AG04449 (cell line): ENCODE results near the gene B4GALNT4.
"Not testable (repeated sequence)": the region's sequence is repeated elsewhere in the genome, so short reads cannot be mapped to it uniquely, and the experiment has no call there.

Source experiments
- CTCF ChIA-PET: fragments of 350-600 bp; formaldehyde crosslinking; extraction: SDS; loops from one replicate; lab custom pipeline; 2021; ENCODE audit warnings: antibody characterized with exemption; lab: Yijun Ruan, JAX
- POLR2A ChIA-PET: fragments of 400-600, 350-600 bp; formaldehyde crosslinking; extraction: SDS; loops from one replicate; lab custom pipeline; 2020; ENCODE audit warnings: antibody characterized with exemption, inconsistent platforms; lab: Yijun Ruan, JAX
- DNase-seq: peaks from one replicate; pipeline ENCODE4 v3.0.0-alpha.2; 2010; ENCODE audit warnings: low read depth, low spot score
- H3K4me3 ChIP-seq: 2 replicates; pipeline ENCODE4 v1.5.1; 2011; ENCODE audit warnings: low read depth, mild to moderate bottlenecking, control low read depth, low read length
- TF ChIP-seq, protein P1 (sequence below): IDR thresholded peaks from one replicate; pipeline ENCODE4 v1.5.1; 2011; ENCODE audit warnings: mild to moderate bottlenecking, moderate library complexity, low read length, control low read depth, inconsistent platforms; ENCODE audit not compliant: insufficient read depth; ENCODE audit errors: missing control alignments

Gene B4GALNT4

DNA sequence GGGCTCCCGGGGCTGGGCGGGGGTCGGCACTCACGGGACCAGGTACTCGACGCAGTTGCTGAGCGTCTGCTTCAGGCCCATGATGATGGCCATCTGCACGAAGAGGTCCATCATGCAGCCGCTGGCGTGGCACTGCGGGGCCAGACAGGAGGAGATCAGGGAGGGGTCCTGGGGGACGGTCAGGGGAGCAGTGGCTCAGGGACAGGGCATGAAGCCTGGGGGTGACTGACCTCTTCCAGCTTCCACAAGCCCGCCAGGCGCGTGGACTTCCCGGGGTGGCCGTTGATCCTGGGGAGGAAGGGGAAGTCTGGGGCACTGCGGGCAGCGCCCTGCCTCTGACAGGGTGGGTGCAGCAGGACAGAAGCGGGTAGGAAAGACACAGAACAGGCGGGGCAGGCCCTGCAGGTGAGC, 51.6 kb downstream of the B4GALNT4 start:
- no peak for DNase-seq
- POLR2A ChIA-PET: no interaction called here
- CTCF ChIA-PET: no interaction called here
- TF ChIP-seq, protein P1, sequence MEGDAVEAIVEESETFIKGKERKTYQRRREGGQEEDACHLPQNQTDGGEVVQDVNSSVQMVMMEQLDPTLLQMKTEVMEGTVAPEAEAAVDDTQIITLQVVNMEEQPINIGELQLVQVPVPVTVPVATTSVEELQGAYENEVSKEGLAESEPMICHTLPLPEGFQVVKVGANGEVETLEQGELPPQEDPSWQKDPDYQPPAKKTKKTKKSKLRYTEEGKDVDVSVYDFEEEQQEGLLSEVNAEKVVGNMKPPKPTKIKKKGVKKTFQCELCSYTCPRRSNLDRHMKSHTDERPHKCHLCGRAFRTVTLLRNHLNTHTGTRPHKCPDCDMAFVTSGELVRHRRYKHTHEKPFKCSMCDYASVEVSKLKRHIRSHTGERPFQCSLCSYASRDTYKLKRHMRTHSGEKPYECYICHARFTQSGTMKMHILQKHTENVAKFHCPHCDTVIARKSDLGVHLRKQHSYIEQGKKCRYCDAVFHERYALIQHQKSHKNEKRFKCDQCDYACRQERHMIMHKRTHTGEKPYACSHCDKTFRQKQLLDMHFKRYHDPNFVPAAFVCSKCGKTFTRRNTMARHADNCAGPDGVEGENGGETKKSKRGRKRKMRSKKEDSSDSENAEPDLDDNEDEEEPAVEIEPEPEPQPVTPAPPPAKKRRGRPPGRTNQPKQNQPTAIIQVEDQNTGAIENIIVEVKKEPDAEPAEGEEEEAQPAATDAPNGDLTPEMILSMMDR: no peak
- H3K4me3 ChIP-seq: no peak overlapping the region

DNA sequence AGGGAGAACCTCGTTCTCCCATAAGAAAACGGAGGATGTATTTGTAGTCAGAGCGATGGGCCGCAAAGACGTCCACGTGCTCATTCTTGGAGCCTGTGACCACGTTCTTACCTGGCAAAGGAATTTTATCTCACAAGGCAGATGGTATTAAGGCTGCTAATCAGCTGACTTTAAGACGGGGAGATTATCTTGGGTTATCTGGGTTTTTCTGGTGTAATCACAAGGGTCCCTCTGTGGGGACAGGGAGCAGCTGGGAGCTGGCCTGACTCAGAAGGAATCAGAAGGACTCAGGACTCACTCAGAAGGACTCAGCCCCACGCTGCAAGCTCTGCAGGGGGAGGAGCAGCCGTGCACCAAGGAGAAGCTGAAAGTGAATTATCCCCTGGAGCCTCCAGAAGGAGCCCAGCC, 53.0 kb downstream of the B4GALNT4 start:
- TF ChIP-seq, protein P1: no peak
- no peak for DNase-seq
- POLR2A ChIA-PET: no interaction called here
- CTCF ChIA-PET: interaction anchor here (0.9 kb wide), 1 partner anchor 26 kb away, joined by 3 read pairs; no protein-coding TSS in a partner anchor
- no peak overlapping the region for H3K4me3 ChIP-seq

DNA sequence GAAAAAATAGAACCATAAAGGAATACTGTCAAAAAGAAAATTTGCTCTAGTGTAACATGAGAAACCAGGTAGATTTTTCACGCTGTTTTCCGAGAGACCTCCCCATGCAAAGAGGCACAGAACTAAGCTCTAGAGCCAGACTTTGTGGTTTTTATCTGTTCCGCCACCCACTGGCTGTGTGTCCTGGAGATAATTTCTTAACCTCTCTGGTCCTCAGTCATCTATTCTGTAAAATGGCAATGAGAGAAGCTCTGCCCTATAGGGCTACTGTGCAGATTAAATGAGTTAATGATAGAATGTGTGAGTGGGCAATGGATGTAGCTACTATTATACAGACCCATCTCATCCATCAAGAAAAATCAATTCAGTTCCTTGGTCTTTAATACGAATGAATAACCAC, 54.9 kb downstream of the B4GALNT4 start:
- DNase-seq: no peak
- H3K4me3 ChIP-seq: no peak overlapping the region
- POLR2A ChIA-PET: no interaction called here
- CTCF ChIA-PET: no interaction called here
- TF ChIP-seq, protein P1: no peak

DNA sequence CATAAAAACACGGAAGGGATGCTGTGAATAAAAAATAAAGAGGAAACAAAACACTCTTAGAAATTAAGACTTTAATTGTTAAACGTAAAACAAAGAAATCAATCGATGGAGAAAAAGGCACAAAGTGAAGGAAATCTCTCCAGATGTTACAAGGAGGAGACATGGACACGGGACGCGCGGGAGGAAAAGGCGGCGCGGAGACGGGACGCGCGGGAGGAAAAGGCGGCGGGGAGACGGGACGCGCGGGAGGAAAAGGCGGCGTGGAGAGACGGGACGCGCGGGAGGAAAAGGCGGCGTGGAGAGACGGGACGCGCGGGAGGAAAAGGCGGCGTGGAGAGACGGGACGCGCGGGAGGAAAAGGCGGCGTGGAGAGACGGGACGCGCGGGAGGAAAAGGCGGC, 55.5 kb downstream of the B4GALNT4 start:
- DNase-seq, POLR2A ChIA-PET, H3K4me3 ChIP-seq, CTCF ChIA-PET: not testable (repeated sequence)

DNA sequence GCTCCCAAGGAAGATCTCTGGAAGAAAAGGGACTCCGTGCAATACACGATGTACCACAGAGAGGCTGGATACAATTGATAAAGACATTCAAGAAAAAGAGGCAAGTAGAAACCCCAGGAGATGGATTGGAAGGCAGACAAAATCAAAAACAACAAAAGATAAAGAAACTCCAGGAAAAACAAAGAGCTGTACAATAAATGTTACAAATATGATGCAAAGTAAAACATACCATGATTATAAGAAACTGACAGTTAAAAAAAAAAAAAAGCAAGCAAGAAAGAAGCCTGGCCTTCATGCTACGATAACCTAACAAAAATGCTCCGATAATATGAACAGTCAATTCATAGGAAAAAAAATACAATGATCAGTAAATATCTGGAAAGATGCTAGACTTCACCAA, 56.0 kb downstream of the B4GALNT4 start:
- TF ChIP-seq, protein P1: no peak
- CTCF ChIA-PET: interaction anchor here (0.9 kb wide), 1 partner anchor 22 kb away, joined by 4 read pairs; no protein-coding TSS in a partner anchor
- no peak overlapping the region for H3K4me3 ChIP-seq
- DNase-seq: no peak
- POLR2A ChIA-PET: no interaction called here

DNA sequence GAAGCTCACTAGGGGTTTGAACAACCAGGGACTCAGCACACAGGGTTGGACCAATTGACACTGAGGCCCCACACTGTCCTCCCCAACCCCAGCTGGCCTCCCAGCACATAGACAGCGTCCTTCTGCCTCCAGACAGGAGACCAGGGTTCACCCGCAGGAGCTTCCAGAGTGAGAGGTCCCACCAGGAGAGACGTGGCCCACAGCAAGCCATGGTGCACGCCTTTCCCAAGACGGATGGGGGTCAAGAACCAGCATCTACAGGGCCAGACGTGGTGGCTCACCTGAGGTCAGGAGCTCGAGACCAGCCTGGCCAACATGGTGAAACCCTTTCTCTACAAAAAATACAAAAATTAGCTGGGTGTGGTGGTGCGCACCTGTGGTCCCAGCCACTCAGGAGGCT, 57.6 kb downstream of the B4GALNT4 start:
- ChIA-PET POLR2A (no interaction called here), CTCF (interaction anchor here (1.3 kb wide), 1 partner anchor 22 kb away, joined by 3 read pairs; no protein-coding TSS in a partner anchor)
- no peak overlapping the region for H3K4me3 ChIP-seq
- TF ChIP-seq, protein P1: no peak
- no peak for DNase-seq

DNA sequence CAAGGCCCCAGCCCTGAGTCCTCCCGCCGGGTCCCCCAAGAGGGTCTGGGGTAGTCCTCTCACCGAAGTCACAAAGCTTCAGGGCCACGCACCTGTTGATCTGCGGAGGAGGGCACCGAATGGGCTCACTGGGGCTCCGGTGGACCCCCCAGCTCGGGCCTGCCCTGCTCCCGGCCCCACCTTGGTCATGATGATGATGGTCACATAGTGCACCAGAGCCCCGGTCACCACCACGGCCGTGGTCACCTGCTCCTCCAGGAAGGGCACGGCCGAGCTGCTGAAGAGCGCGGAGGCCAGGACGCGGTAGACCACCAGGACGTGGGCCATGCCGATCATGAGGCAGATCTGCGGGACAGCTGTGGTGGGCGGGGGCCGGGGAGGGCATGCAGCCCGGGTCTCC, 59.0 kb downstream of the B4GALNT4 start:
- TF ChIP-seq, protein P1: no peak
- ChIA-PET CTCF (no interaction called here), POLR2A (no interaction called here)
- DNase-seq: no peak
- H3K4me3 ChIP-seq: no peak overlapping the region
